Endothelial cell of umbilical vein (primary cell): ENCODE data around the gene OR5B2.

ENCODE experiments used
- CTCF ChIP-seq, 2 donors: IDR thresholded peaks; 1 replicate in 1 of 2; 2 replicates in 1 of 2; pipeline ENCODE4 v1.5.1; 2011; ENCODE audit warnings: low read length in 2 of 2, mild to moderate bottlenecking in 2 of 2, moderate library complexity in 2 of 2, control low read depth in 1 of 2, inconsistent platforms in 1 of 2, low read depth in 1 of 2; ENCODE audit not compliant: insufficient read depth in 1 of 2; ENCODE audit errors: extremely low read depth in 1 of 2
- EZH2 ChIP-seq: IDR thresholded peaks from 2 replicates; pipeline ENCODE4 v1.6.1; 2012; ENCODE audit warnings: borderline replicate concordance, low read depth, mild to moderate bottlenecking, moderate library complexity, low read length, inconsistent platforms; ENCODE audit not compliant: severe bottlenecking
- MAX ChIP-seq: IDR thresholded peaks from 2 replicates; pipeline ENCODE4 v1.6.1; 2011; ENCODE audit not compliant: insufficient read depth, insufficient read length
- POLR2A ChIP-seq: IDR thresholded peaks from 2 replicates; pipeline ENCODE4 v1.6.1; 2012; ENCODE audit warnings: low read depth, mild to moderate bottlenecking, control low read depth, low read length
- POLR2AphosphoS5 ChIP-seq: IDR thresholded peaks from 2 replicates; pipeline ENCODE4 v1.6.1; 2012; ENCODE audit warnings: low read depth, mild to moderate bottlenecking, control low read depth, low read length, moderate library complexity; ENCODE audit not compliant: insufficient read depth

GRCh38 chr11:58442136-58442535 lies 14.2 kb upstream of the OR5B2 start, which contains the start of gene OR5B12:
- TF ChIP-seq MAX (no peak), CTCF (IDR thresholded peaks at IDR 0.05; ENCODE audit: extremely low read depth in 1 of 2, insufficient read depth in 1 of 2, low read depth in 1 of 2, low read length in 2 of 2) (no peak), POLR2AphosphoS5 (no peak), POLR2A (no peak), EZH2 (no peak)
